ENCODE data around the gene ARHGAP26. TPM values are rescaled to one million over a fixed set of nuclear protein-coding genes. Genes with fewer than 3 reads are reported as not detected.

Gene ARHGAP26
- polyA plus RNA-seq, 3 donors = 26.5 to 56.8 (median 28.7) TPM

- intact Hi-C loops (cut with micrococcal nuclease) = loop anchor here (5.0 to 10.0 kb wide), 5 partner anchors 47 to 403 kb away; partner anchors contain the start of gene NR3C1 (in 1 of the 2)
- H3K27ac ChIP-seq (ENCODE audit: low read depth in 1 of 2, low read length in 2 of 2) = peak overlapping the region; percentile 98 to 100
- no peaks in the 10 kb centered on the region for H4K20me1 ChIP-seq (ENCODE audit: insufficient read depth, low read length)
- Mint-ChIP-seq H3K4me3 (peak overlapping the region; percentile 54 to 61), H3K27me3 (ENCODE audit: low read depth in 3 of 3) (no peaks in the 10 kb centered on the region), H3K27ac (peak overlapping the region; percentile 97 to 99 (median 99)), H3K4me1 (peaks cover 90% of the 10 kb centered on the region), H3K36me3 (peaks cover 31 to 51% of the 10 kb centered on the region in 2 donors), H3K9me3 (no peaks in the 10 kb centered on the region)
- no peaks in the 10 kb centered on the region for H3K27me3 ChIP-seq (ENCODE audit: control insufficient read depth in 2 of 2, insufficient read depth in 2 of 2, low read length in 2 of 2)
- peaks cover 75 to 91% of the 10 kb centered on the region in 2 donors for H3K4me1 ChIP-seq (ENCODE audit: control insufficient read depth in 1 of 2, insufficient read depth in 2 of 2, low read length in 2 of 2)
- H2AFZ ChIP-seq (ENCODE audit: insufficient read depth, low read depth, low read length, poor library complexity, severe bottlenecking) = no peak overlapping the region
- no peak for TF ChIP-seq CTCF (IDR thresholded peaks at IDR 0.05)
- peak overlapping the region; percentile 56 for H3K4me2 ChIP-seq (replicated peaks; ENCODE audit: extremely low read depth, low read length, poor library complexity, severe bottlenecking)
- H3K9ac ChIP-seq (ENCODE audit: insufficient read depth, low read length, poor library complexity, severe bottlenecking) = peak overlapping the region; percentile 79
- H3K9me3 ChIP-seq (replicated peaks in 1 of 2; ENCODE audit: control insufficient read depth in 1 of 2, insufficient read depth in 1 of 2, low read length in 2 of 2) = no peaks in the 10 kb centered on the region
- H3K4me3 ChIP-seq (replicated peaks in 1 of 3; ENCODE audit: low read depth in 2 of 3, low read length in 3 of 3) = peak overlapping the region; percentile 3 to 48 (median 11)
- peaks cover 0 to 10% of the 10 kb centered on the region in 2 donors for H3K36me3 ChIP-seq (replicated peaks in 1 of 2; ENCODE audit: control insufficient read depth in 1 of 2, insufficient read depth in 2 of 2, low read length in 2 of 2)
- peaks cover 64% of the 10 kb centered on the region for H3K79me2 ChIP-seq (ENCODE audit: insufficient read depth, low read length)
- DNase-seq = peak; percentile 72 to 86 (median 78)
- 21% methylated on average over 6 of the region's 8 CpGs for WGBS (ENCODE audit: insufficient coverage)
Measured at GRCh38 chr5:143001764-143002351, 231.7 kb downstream of the ARHGAP26 start.

GRCh38 chr5:143002459-143003327, 232.5 kb downstream of the ARHGAP26 start:
- Histone ChIP-seq H3K4me3 (replicated peaks in 1 of 3; ENCODE audit: low read depth in 2 of 3, low read length in 3 of 3) (peak overlapping the region in 1 of 3 experiments; percentile 25), H3K27me3 (ENCODE audit: control insufficient read depth in 2 of 2, insufficient read depth in 2 of 2, low read length in 2 of 2) (no peaks in the 10 kb centered on the region), H3K9ac (ENCODE audit: insufficient read depth, low read length, poor library complexity, severe bottlenecking) (peak overlapping the region; percentile 79), H4K20me1 (ENCODE audit: insufficient read depth, low read length) (no peaks in the 10 kb centered on the region), H3K4me1 (ENCODE audit: control insufficient read depth in 1 of 2, insufficient read depth in 2 of 2, low read length in 2 of 2) (peaks cover 83 to 92% of the 10 kb centered on the region in 2 donors), H3K79me2 (ENCODE audit: insufficient read depth, low read length) (peaks cover 64% of the 10 kb centered on the region), H3K27ac (ENCODE audit: low read depth in 1 of 2, low read length in 2 of 2) (peak overlapping the region; percentile 98 to 100), H3K9me3 (replicated peaks in 1 of 2; ENCODE audit: control insufficient read depth in 1 of 2, insufficient read depth in 1 of 2, low read length in 2 of 2) (no peaks in the 10 kb centered on the region), H3K4me2 (replicated peaks; ENCODE audit: extremely low read depth, low read length, poor library complexity, severe bottlenecking) (peak overlapping the region; percentile 60), H3K36me3 (replicated peaks in 1 of 2; ENCODE audit: control insufficient read depth in 1 of 2, insufficient read depth in 2 of 2, low read length in 2 of 2) (peaks cover 0 to 10% of the 10 kb centered on the region in 2 donors), H2AFZ (ENCODE audit: insufficient read depth, low read depth, low read length, poor library complexity, severe bottlenecking) (no peak overlapping the region)
- peak overlapping the region; percentile 54 to 78 for H3K4me3 Mint-ChIP-seq
- H3K4me1 Mint-ChIP-seq = peaks cover 92% of the 10 kb centered on the region
- intact Hi-C loops (cut with micrococcal nuclease) = loop anchor here (5.0 to 10.0 kb wide), 5 partner anchors 48 to 402 kb away; partner anchors contain the start of gene NR3C1 (in 1 of the 2)
- H3K9me3 Mint-ChIP-seq = no peaks in the 10 kb centered on the region
- peaks cover 34 to 50% of the 10 kb centered on the region in 2 donors for H3K36me3 Mint-ChIP-seq
- no peaks in the 10 kb centered on the region for H3K27me3 Mint-ChIP-seq (ENCODE audit: low read depth in 3 of 3)
- H3K27ac Mint-ChIP-seq = peak overlapping the region; percentile 97 to 99 (median 99)
- TF ChIP-seq CTCF (IDR thresholded peaks at IDR 0.05) = peak; percentile 36
- 0% methylated on average over 3 of the region's 7 CpGs for WGBS (ENCODE audit: insufficient coverage)
- DNase-seq = peak; percentile 93 to 100 (median 98)
